HepG2 (cell line): Measurements from ENCODE around the gene TLE1. TPM values are rescaled to one million over a fixed set of nuclear protein-coding genes. Genes with fewer than 3 reads are reported as not detected.

ENCODE experiments used
- AGO2 ChIP-seq: fragments of 200-400 bp; formaldehyde crosslinking; optimal IDR thresholded peaks from 2 replicates; pipeline ENCODE3; 2017; ENCODE audit warnings: mild to moderate bottlenecking, low read depth, low read length, moderate library complexity
- BRD4 ChIP-seq: sonication (generic); formaldehyde crosslinking; IDR thresholded peaks from 2 replicates; pipeline ENCODE4 v1.4.0; 2020; ENCODE audit warnings: missing genetic modification reagents
- CBX5 ChIP-seq: sonication (generic); formaldehyde crosslinking; IDR thresholded peaks from 2 replicates; pipeline ENCODE4 v1.4.0; 2020; ENCODE audit warnings: missing genetic modification reagents, borderline replicate concordance
- FOXO4 ChIP-seq: sonication (generic); formaldehyde crosslinking; conservative IDR thresholded peaks from 2 replicates; pipeline ENCODE4 v1.8.1; 2023; ENCODE audit warnings: missing genetic modification reagents
- FOXP4 ChIP-seq: sonication (generic); formaldehyde crosslinking; IDR thresholded peaks from 2 replicates; pipeline ENCODE4 v1.4.0; 2020; ENCODE audit warnings: missing genetic modification reagents
- KDM2A ChIP-seq: sonication (generic); formaldehyde crosslinking; IDR thresholded peaks from 2 replicates; pipeline ENCODE4 v1.4.0; 2020; ENCODE audit warnings: low read depth, missing genetic modification reagents, borderline replicate concordance
- MEIS2 ChIP-seq: sonication (generic); formaldehyde crosslinking; IDR thresholded peaks from 2 replicates; pipeline ENCODE4 v1.9.0; 2021; ENCODE audit warnings: mild to moderate bottlenecking, missing genetic modification reagents
- MYPOP ChIP-seq: sonication (generic); formaldehyde crosslinking; IDR thresholded peaks from 2 replicates; pipeline ENCODE4 v1.8.1; 2023; ENCODE audit warnings: mild to moderate bottlenecking, moderate library complexity, missing genetic modification reagents
- POLR2G ChIP-seq: fragments of 200-400 bp; formaldehyde crosslinking; IDR thresholded peaks from 2 replicates; pipeline ENCODE4 v1.6.1; 2018; ENCODE audit warnings: mild to moderate bottlenecking, low read depth, low read length, moderate library complexity
- RXRB ChIP-seq: IDR thresholded peaks from 2 replicates; pipeline ENCODE4 v1.6.1; 2016; ENCODE audit warnings: borderline replicate concordance, missing genetic modification reagents, missing compliant biosample characterization
- SOX5 ChIP-seq: IDR thresholded peaks from 2 replicates; pipeline ENCODE4 v1.6.1; 2016; ENCODE audit warnings: borderline replicate concordance
- STAG1 ChIP-seq: sonication (generic); formaldehyde crosslinking; IDR thresholded peaks from 2 replicates; pipeline ENCODE4 v1.4.0; 2020; ENCODE audit warnings: missing genetic modification reagents
- ZC3H13 ChIP-seq: sonication (generic); formaldehyde crosslinking; IDR thresholded peaks from 2 replicates; pipeline ENCODE4 v1.8.1; 2023; ENCODE audit warnings: mild to moderate bottlenecking, missing genetic modification reagents, moderate library complexity
- ZFX ChIP-seq: sonication (generic); formaldehyde crosslinking; IDR thresholded peaks from 2 replicates; pipeline ENCODE4 v1.4.0; 2020; ENCODE audit warnings: mild to moderate bottlenecking, low read depth, missing genetic modification reagents, moderate library complexity
- ZMYM4 ChIP-seq: sonication (generic); formaldehyde crosslinking; IDR thresholded peaks from 2 replicates; pipeline ENCODE4 v1.8.1; 2023; ENCODE audit warnings: mild to moderate bottlenecking, missing genetic modification reagents
- ZNF569 ChIP-seq: sonication (generic); formaldehyde crosslinking; IDR thresholded peaks from 2 replicates; pipeline ENCODE4 v1.5.0; 2020; ENCODE audit warnings: mild to moderate bottlenecking, missing genetic modification reagents, moderate library complexity, borderline replicate concordance
- ZNF687 ChIP-seq: sonication (generic); formaldehyde crosslinking; IDR thresholded peaks from 2 replicates; pipeline ENCODE4 v1.5.1; 2020; ENCODE audit warnings: mild to moderate bottlenecking, missing genetic modification reagents, moderate library complexity
- polyA plus RNA-seq, 8 experiments: library from polyadenylated mRNA; depleted of rRNA in 3 of 8; stranded (reverse) in 7 of 8; unstranded in 1 of 8; fragments of >200 nt; fragmentation: Illumina TruSeq in 4 of 8; extraction: Trizol in 4 of 8; gene quantifications; 2 replicates each; pipeline versions ENCODE4 v1.2.1 to v1.2.3, GENCODE V29; 2011 to 2016; ENCODE audit warnings: low read depth in 4 of 8, missing spikeins in 1 of 8, mixed read lengths in 1 of 8; ENCODE audit not compliant: insufficient read depth in 1 of 8
- total RNA-seq, 5 experiments: library from RNA; depleted of rRNA; stranded (reverse); fragments of >200 nt; fragmentation: Illumina TruSeq; extraction: Trizol; gene quantifications; 2 replicates each; pipeline ENCODE4 v1.2.3, GENCODE V29; 2016; ENCODE audit warnings: low read depth in 1 of 5

The TLE1 gene
- total and polyA plus RNA-seq, 2 of the 13 experiments (the other 11 are each of a cell fraction or from before 2014, with no cell fraction given) = 35.9 to 109 TPM

- TF ChIP-seq BRD4 (CRISPR knock-in tag) (0 out of 2 replicates have a peak, but pooled peaks have one; percentile 42), SOX5 (peak; percentile 37; the same call in 1 of the 2 replicates), MYPOP (CRISPR knock-in tag) (0 out of 2 replicates have a peak, but pooled peaks have one; percentile 23), ZMYM4 (CRISPR knock-in tag) (no peak), RXRB (0 out of 2 replicates have a peak, but pooled peaks have one; percentile 17), KDM2A (CRISPR knock-in tag) (0 out of 2 replicates have a peak, but pooled peaks have one; percentile 16), FOXO4 (CRISPR knock-in tag) (0 out of 2 replicates have a peak, but pooled peaks have one; percentile 13), POLR2G (peak; percentile 47; the same call in 1 of the 2 replicates), ZNF569 (CRISPR knock-in tag) (no peak), ZC3H13 (CRISPR knock-in tag) (peak; percentile 70), STAG1 (CRISPR knock-in tag) (peak; percentile 2; the same call in 1 of the 2 replicates), FOXP4 (CRISPR knock-in tag) (peak; percentile 61), CBX5 (CRISPR knock-in tag) (0 out of 2 replicates have a peak, but pooled peaks have one; percentile 16), ZFX (CRISPR knock-in tag) (0 out of 2 replicates have a peak, but pooled peaks have one; percentile 3), ZNF687 (CRISPR knock-in tag) (peak; percentile 62), MEIS2 (CRISPR knock-in tag) (peak; percentile 27; the same call in 1 of the 2 replicates), AGO2 (peak; percentile 71)
Measured at GRCh38 chr9:81687521-81688261, 1.7 kb downstream of the TLE1 start (continued).
